ENCODE measurements around the gene ZEB2. TPM values are rescaled to one million over a fixed set of nuclear protein-coding genes. Genes with fewer than 3 reads are reported as not detected.

The ZEB2 gene
- total and polyA plus RNA-seq, 7 experiments from 2014 or later = 0.26 to 534 (median 4.6) TPM

DNA sequence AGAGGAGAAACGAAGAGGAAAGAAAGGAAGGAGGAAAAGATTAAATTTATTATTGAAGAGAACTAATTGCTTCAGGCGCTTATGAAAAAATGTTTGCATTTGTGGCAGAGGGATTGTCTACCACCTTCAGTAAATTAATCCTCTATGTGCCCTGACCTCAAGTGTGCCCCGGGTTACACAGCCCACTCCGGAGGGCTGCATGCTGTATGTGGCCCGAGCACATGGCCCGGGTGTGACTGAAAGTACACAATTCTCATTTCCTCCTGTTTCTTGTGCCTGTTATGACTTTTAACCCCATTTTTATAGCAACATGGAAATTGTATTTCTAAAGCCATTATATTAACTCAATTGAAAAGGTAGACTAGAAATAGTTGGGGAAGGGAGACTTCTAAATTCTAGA, 38.8 kb downstream of the ZEB2 start:
- ChIA-PET POLR2A (no interaction called here), CTCF (no interaction called here)
- Mint-ChIP-seq H3K4me1 (peaks cover 0 to 8% (median 0%) of the 10 kb centered on the region in 7 donors), H3K27ac (no peak overlapping the region), H3K36me3 (peaks cover 0 to 2% (median 0%) of the 10 kb centered on the region in 5 donors), H3K27me3 (peaks cover 0 to 4% (median 0%) of the 10 kb centered on the region in 5 donors), H3K9me3 (no peaks in the 10 kb centered on the region), H3K4me3 (no peak overlapping the region)
- Histone ChIP-seq H3K27me3 (ENCODE audit: control insufficient read depth in 2 of 2, insufficient read depth in 2 of 2, low read length in 2 of 2) (no peaks in the 10 kb centered on the region), H3K9me3 (ENCODE audit: control insufficient read depth in 2 of 3, low read length in 3 of 3) (no peaks in the 10 kb centered on the region), H3K27ac (ENCODE audit: low read depth, low read length) (no peak overlapping the region), H3K4me1 (ENCODE audit: control insufficient read depth in 2 of 2, insufficient read depth in 2 of 2, low read length in 2 of 2) (no peaks in the 10 kb centered on the region), H3K4me3 (ENCODE audit: low read length) (no peak overlapping the region), H3K36me3 (ENCODE audit: control insufficient read depth in 2 of 3, insufficient read depth in 3 of 3, low read length in 3 of 3) (no peaks in the 10 kb centered on the region)
- ATAC-seq = no peak
- intact Hi-C loops (cut with micrococcal nuclease) = no loop called here
- no peak for DNase-seq

DNA sequence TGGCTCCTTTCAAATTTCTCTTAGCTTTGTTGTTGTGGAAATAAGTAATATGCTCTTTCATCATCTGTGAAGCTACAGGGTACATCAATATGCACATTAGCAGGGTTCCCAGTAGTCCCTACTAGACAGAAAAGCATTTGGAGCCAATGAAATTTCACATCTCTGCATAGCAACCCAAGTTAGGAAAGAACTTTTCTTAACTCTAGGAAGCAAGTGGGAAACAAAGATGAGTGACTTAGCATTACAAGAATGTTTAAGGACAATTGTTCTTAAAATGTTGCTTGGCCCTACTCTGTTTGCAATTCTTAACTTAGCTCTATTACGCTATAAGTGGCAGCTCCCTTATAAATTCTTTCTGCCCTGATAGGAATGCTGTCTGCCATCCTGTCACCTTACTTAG, 39.6 kb downstream of the ZEB2 start:
- POLR2A ChIA-PET = no interaction called here
- no peaks in the 10 kb centered on the region for H3K36me3 ChIP-seq (ENCODE audit: control insufficient read depth in 2 of 3, insufficient read depth in 3 of 3, low read length in 3 of 3)
- peaks cover 0 to 4% (median 0%) of the 10 kb centered on the region in 5 donors for H3K27me3 Mint-ChIP-seq
- H3K4me1 ChIP-seq (ENCODE audit: control insufficient read depth in 2 of 2, insufficient read depth in 2 of 2, low read length in 2 of 2) = peaks cover 0 to 4% of the 10 kb centered on the region in 2 donors
- H3K4me3 ChIP-seq (ENCODE audit: low read length) = no peak overlapping the region
- H3K4me1 Mint-ChIP-seq = peaks cover 0 to 8% (median 0%) of the 10 kb centered on the region in 7 donors
- H3K27me3 ChIP-seq (ENCODE audit: control insufficient read depth in 2 of 2, insufficient read depth in 2 of 2, low read length in 2 of 2) = no peaks in the 10 kb centered on the region
- CTCF ChIA-PET = no interaction called here
- no peaks in the 10 kb centered on the region for H3K9me3 ChIP-seq (ENCODE audit: control insufficient read depth in 2 of 3, low read length in 3 of 3)
- no peak for ATAC-seq
- peaks cover 0 to 2% (median 0%) of the 10 kb centered on the region in 5 donors for H3K36me3 Mint-ChIP-seq
- H3K9me3 Mint-ChIP-seq = no peaks in the 10 kb centered on the region
- no peak for DNase-seq
- H3K27ac ChIP-seq (ENCODE audit: low read depth, low read length) = no peak overlapping the region
- intact Hi-C loops (cut with micrococcal nuclease) = no loop called here
- H3K27ac Mint-ChIP-seq = no peak overlapping the region
- no peak overlapping the region for H3K4me3 Mint-ChIP-seq

DNA sequence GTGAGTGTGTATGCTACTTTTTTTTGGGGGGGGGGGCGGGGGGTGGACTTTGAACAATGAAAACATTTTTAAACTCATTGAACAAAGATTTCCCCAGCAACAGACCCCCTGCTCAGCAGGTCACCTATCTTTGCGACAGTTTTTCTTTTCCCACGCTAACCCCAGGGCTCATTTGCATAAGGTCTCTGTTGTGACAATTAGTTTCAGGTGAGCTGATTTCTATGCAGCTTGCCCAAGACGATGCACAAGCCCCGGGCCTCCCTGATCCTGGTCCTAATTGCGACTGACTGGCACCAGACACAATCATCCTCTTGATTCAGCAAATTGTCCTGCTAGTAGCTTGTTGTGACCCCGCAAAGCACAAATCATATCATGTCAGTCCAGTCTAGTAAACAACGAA, 40.3 kb downstream of the ZEB2 start:
- intact Hi-C loops (cut with micrococcal nuclease) = no loop called here
- ChIA-PET POLR2A (no interaction called here), CTCF (no interaction called here)
- no peaks in the 10 kb centered on the region for H3K27me3 ChIP-seq (ENCODE audit: control insufficient read depth in 2 of 2, insufficient read depth in 2 of 2, low read length in 2 of 2)
- Mint-ChIP-seq H3K4me3 (no peak overlapping the region), H3K36me3 (peaks cover 0 to 2% (median 0%) of the 10 kb centered on the region in 5 donors), H3K27ac (no peak overlapping the region), H3K9me3 (no peaks in the 10 kb centered on the region), H3K4me1 (peaks cover 0 to 8% (median 0%) of the 10 kb centered on the region in 7 donors), H3K27me3 (peaks cover 0 to 4% (median 0%) of the 10 kb centered on the region in 5 donors)
- no peak for ATAC-seq
- no peak overlapping the region for H3K27ac ChIP-seq (ENCODE audit: low read depth, low read length)
- H3K4me1 ChIP-seq (ENCODE audit: control insufficient read depth in 2 of 2, insufficient read depth in 2 of 2, low read length in 2 of 2) = peaks cover 0 to 4% of the 10 kb centered on the region in 2 donors
- H3K9me3 ChIP-seq (ENCODE audit: control insufficient read depth in 2 of 3, low read length in 3 of 3) = no peaks in the 10 kb centered on the region
- DNase-seq = no peak
- no peak overlapping the region for H3K4me3 ChIP-seq (ENCODE audit: low read length)
- no peaks in the 10 kb centered on the region for H3K36me3 ChIP-seq (ENCODE audit: control insufficient read depth in 2 of 3, insufficient read depth in 3 of 3, low read length in 3 of 3)

DNA sequence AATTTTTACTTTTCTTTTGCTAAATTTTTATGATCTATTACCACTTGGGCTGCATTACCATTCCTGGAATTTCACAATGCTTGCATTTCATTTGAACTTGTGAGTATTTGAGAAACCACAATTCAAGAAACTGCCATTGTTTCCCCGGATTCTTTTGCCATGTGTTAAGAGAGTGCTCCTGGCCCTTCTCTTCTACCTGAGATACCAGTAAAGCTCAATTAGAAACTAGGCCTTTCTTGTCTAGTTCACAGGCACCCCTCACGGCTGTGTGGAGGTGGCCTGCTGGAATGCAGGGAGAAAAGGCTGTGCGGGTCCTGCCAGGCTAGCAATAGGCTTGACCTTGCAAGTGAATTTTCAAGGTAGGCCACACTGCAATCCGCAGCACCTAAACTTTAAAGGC, 40.8 kb downstream of the ZEB2 start:
- H3K36me3 Mint-ChIP-seq = peaks cover 0 to 2% (median 0%) of the 10 kb centered on the region in 5 donors
- Histone ChIP-seq H3K9me3 (ENCODE audit: control insufficient read depth in 2 of 3, low read length in 3 of 3) (no peaks in the 10 kb centered on the region), H3K27ac (ENCODE audit: low read depth, low read length) (no peak overlapping the region), H3K36me3 (ENCODE audit: control insufficient read depth in 2 of 3, insufficient read depth in 3 of 3, low read length in 3 of 3) (no peaks in the 10 kb centered on the region), H3K4me3 (ENCODE audit: low read length) (no peak overlapping the region), H3K27me3 (ENCODE audit: control insufficient read depth in 2 of 2, insufficient read depth in 2 of 2, low read length in 2 of 2) (no peaks in the 10 kb centered on the region), H3K4me1 (ENCODE audit: control insufficient read depth in 2 of 2, insufficient read depth in 2 of 2, low read length in 2 of 2) (peaks cover 0 to 4% of the 10 kb centered on the region in 2 donors)
- ChIA-PET CTCF (no interaction called here), POLR2A (no interaction called here)
- H3K4me3 Mint-ChIP-seq = no peak overlapping the region
- H3K4me1 Mint-ChIP-seq = peaks cover 0 to 8% (median 0%) of the 10 kb centered on the region in 7 donors
- no peak for DNase-seq
- H3K9me3 Mint-ChIP-seq = no peaks in the 10 kb centered on the region
- H3K27ac Mint-ChIP-seq = no peak overlapping the region
- ATAC-seq = no peak
- intact Hi-C loops (cut with micrococcal nuclease) = no loop called here
- H3K27me3 Mint-ChIP-seq = peaks cover 0 to 4% (median 0%) of the 10 kb centered on the region in 5 donors

DNA sequence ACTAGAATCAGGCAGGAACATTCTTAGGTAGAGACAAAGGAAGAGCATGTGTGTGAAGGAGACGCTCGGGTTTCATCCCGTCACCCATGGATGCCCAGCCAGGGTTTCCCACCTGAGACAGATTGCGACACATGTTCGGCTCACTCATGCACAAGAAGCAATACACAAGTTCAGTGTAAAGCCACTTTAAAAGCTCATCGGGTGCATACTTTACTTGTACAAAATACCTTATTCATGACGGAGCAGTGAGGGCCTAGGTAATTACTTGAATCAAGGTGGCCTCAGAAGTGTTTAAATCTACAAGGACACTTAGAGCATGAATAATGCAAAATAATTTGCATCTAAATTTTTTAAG, 42.0 kb downstream of the ZEB2 start:
- Mint-ChIP-seq H3K27ac (no peak overlapping the region), H3K27me3 (peaks cover 0 to 4% (median 0%) of the 10 kb centered on the region in 5 donors), H3K36me3 (peaks cover 0 to 2% (median 0%) of the 10 kb centered on the region in 5 donors), H3K9me3 (no peaks in the 10 kb centered on the region), H3K4me3 (no peak overlapping the region), H3K4me1 (peaks cover 0 to 8% (median 0%) of the 10 kb centered on the region in 7 donors)
- Histone ChIP-seq H3K4me1 (ENCODE audit: control insufficient read depth in 2 of 2, insufficient read depth in 2 of 2, low read length in 2 of 2) (peaks cover 0 to 4% of the 10 kb centered on the region in 2 donors), H3K27ac (ENCODE audit: low read depth, low read length) (no peak overlapping the region), H3K4me3 (ENCODE audit: low read length) (no peak overlapping the region), H3K9me3 (ENCODE audit: control insufficient read depth in 2 of 3, low read length in 3 of 3) (no peaks in the 10 kb centered on the region), H3K36me3 (ENCODE audit: control insufficient read depth in 2 of 3, insufficient read depth in 3 of 3, low read length in 3 of 3) (no peaks in the 10 kb centered on the region), H3K27me3 (ENCODE audit: control insufficient read depth in 2 of 2, insufficient read depth in 2 of 2, low read length in 2 of 2) (no peaks in the 10 kb centered on the region)
- DNase-seq (no peak), ATAC-seq (no peak)
- CTCF ChIA-PET = interaction anchor here (0.6 kb wide), 1 partner anchor 379 kb away, joined by 3 read pairs; no protein-coding TSS in a partner anchor
- POLR2A ChIA-PET = no interaction called here
- intact Hi-C loops (cut with micrococcal nuclease) = no loop called here

DNA sequence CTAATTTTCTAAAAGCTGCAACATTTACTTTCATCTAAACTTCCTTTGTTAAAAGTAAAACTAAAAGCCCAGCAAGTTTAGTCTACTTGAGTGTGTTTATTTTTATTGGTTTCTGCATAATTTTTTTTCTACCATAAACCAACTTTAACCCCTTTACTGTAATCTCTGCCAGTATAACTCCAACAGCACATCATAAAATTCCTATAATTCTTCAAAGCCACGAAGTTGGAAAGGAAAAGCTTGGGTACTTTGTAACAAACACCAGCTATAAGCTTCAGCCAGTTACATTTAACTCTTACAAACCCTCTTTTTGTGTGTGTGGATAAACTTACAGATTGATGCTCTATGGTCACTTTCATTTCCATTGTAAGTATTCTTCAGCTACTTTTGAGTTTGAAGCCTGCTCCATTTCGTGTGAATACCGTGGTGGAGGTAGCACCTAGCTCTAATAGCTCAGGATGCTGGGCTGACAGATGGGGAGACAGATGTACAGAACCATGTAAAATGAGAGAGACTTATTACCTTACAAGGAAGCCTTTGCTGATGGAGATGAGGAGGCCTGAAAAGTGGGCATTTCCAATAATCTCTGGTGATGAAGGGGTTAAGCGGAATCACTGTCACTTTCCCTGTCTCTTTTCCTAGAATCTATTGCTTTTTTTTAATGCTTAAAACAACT, 42.5 kb downstream of the ZEB2 start:
- Mint-ChIP-seq H3K4me3 (no peak overlapping the region), H3K9me3 (no peaks in the 10 kb centered on the region), H3K27ac (no peak overlapping the region), H3K36me3 (peaks cover 0 to 2% (median 0%) of the 10 kb centered on the region in 5 donors), H3K4me1 (peaks cover 0 to 8% (median 0%) of the 10 kb centered on the region in 7 donors), H3K27me3 (peaks cover 0 to 4% (median 0%) of the 10 kb centered on the region in 5 donors)
- Histone ChIP-seq H3K4me1 (ENCODE audit: control insufficient read depth in 2 of 2, insufficient read depth in 2 of 2, low read length in 2 of 2) (peaks cover 0 to 4% of the 10 kb centered on the region in 2 donors), H3K4me3 (ENCODE audit: low read length) (no peak overlapping the region), H3K36me3 (ENCODE audit: control insufficient read depth in 2 of 3, insufficient read depth in 3 of 3, low read length in 3 of 3) (no peaks in the 10 kb centered on the region), H3K9me3 (ENCODE audit: control insufficient read depth in 2 of 3, low read length in 3 of 3) (no peaks in the 10 kb centered on the region), H3K27ac (ENCODE audit: low read depth, low read length) (no peak overlapping the region), H3K27me3 (ENCODE audit: control insufficient read depth in 2 of 2, insufficient read depth in 2 of 2, low read length in 2 of 2) (no peaks in the 10 kb centered on the region)
- CTCF ChIA-PET = interaction anchor here (0.5 to 0.6 kb wide), 2 partner anchors 379 to 426 kb away, joined by 3 read pairs; no protein-coding TSS in a partner anchor
- DNase-seq = no peak
- intact Hi-C loops (cut with micrococcal nuclease) = no loop called here
- ATAC-seq = no peak
- POLR2A ChIA-PET = no interaction called here

DNA sequence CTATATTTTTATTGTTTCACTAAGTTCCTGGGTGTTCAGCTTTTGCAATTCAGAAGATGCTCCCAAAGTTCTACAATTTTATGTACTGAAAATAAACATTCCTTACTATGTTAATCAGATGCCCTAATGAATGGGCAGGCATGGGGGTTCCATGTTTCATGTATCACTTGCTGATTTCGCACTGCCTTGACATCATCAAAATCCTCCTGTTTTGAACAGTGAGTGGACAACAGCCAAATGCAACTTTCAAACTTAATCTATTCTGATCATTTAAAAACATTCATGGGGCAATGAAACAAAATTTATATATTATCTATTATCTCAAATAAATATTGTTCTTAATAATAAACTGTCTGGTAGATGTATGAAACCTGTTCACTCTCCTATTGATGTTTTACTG, 43.2 kb downstream of the ZEB2 start:
- ATAC-seq (no peak), DNase-seq (no peak)
- no peaks in the 10 kb centered on the region for H3K36me3 Mint-ChIP-seq
- H3K27ac ChIP-seq (ENCODE audit: low read depth, low read length) = no peak overlapping the region
- H3K9me3 ChIP-seq (ENCODE audit: control insufficient read depth in 2 of 3, low read length in 3 of 3) = no peaks in the 10 kb centered on the region
- no peak overlapping the region for H3K27ac Mint-ChIP-seq
- intact Hi-C loops (cut with micrococcal nuclease) = no loop called here
- ChIA-PET CTCF (no interaction called here), POLR2A (no interaction called here)
- H3K4me3 Mint-ChIP-seq = no peak overlapping the region
- H3K36me3 ChIP-seq (ENCODE audit: control insufficient read depth in 2 of 3, insufficient read depth in 3 of 3, low read length in 3 of 3) = no peaks in the 10 kb centered on the region
- H3K4me3 ChIP-seq (ENCODE audit: low read length) = no peak overlapping the region
- H3K27me3 Mint-ChIP-seq = peaks cover 0 to 4% (median 0%) of the 10 kb centered on the region in 5 donors
- H3K27me3 ChIP-seq (ENCODE audit: control insufficient read depth in 2 of 2, insufficient read depth in 2 of 2, low read length in 2 of 2) = no peaks in the 10 kb centered on the region
- peaks cover 0 to 8% (median 0%) of the 10 kb centered on the region in 7 donors for H3K4me1 Mint-ChIP-seq
- peaks cover 0 to 4% of the 10 kb centered on the region in 2 donors for H3K4me1 ChIP-seq (ENCODE audit: control insufficient read depth in 2 of 2, insufficient read depth in 2 of 2, low read length in 2 of 2)
- H3K9me3 Mint-ChIP-seq = no peaks in the 10 kb centered on the region
